ENCODE results near the gene TMEM238L.

DNA sequence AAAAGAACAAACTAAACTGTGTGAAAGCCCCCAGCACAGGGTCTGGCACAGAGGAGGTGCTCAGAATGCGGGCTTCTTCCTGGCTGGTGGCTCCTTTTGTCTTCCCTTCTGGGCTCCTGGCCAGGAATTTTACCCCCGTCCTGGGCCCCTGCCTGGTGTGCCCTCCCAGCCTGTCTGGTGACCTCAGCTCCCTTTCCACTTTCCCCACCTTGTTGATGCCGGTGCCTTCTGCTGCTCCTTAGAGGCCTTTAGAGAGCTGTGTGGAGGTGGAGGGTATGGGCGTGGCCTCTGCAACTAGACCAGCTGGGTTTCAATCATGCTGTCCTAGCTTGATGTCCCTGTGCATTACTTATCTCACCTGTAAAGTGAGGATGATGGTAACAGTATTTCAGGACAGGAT, 17.2 kb upstream of the TMEM238L start:
- TF ChIP-seq, protein P1, sequence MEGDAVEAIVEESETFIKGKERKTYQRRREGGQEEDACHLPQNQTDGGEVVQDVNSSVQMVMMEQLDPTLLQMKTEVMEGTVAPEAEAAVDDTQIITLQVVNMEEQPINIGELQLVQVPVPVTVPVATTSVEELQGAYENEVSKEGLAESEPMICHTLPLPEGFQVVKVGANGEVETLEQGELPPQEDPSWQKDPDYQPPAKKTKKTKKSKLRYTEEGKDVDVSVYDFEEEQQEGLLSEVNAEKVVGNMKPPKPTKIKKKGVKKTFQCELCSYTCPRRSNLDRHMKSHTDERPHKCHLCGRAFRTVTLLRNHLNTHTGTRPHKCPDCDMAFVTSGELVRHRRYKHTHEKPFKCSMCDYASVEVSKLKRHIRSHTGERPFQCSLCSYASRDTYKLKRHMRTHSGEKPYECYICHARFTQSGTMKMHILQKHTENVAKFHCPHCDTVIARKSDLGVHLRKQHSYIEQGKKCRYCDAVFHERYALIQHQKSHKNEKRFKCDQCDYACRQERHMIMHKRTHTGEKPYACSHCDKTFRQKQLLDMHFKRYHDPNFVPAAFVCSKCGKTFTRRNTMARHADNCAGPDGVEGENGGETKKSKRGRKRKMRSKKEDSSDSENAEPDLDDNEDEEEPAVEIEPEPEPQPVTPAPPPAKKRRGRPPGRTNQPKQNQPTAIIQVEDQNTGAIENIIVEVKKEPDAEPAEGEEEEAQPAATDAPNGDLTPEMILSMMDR (IDR thresholded peaks at IDR 0.05) = no peak
- TF ChIP-seq POLR2A (IDR thresholded peaks at IDR 0.05) (no peak), POLR2AphosphoS5 (IDR thresholded peaks at IDR 0.05; ENCODE audit: insufficient read depth in 1 of 2, low read depth in 1 of 2) (no peak)

All from vagina (tissue), 2 donors.